Activated naive CD4-positive, alpha-beta T cell treated with anti-CD3 and anti-CD28 coated beads for 36 hours (primary cell): ENCODE data around the gene MAP4K1. TPM values are rescaled to one million over a fixed set of nuclear protein-coding genes. Genes with fewer than 3 reads are reported as not detected.
"Not testable (repeated sequence)": the region's sequence is repeated elsewhere in the genome, so short reads cannot be mapped to it uniquely, and the experiment has no call there.

Experiments used
- CTCF ChIA-PET: fragments of 350-600 bp; sonication (Branson Sonifier 250); formaldehyde crosslinking; loops from one replicate; lab custom pipeline; 2021; ENCODE audit warnings: antibody characterized with exemption; lab: Charles Lee
- DNase-seq: peaks from one replicate; pipeline ENCODE4 v3.0.0-alpha.2; 2020
- H3K27ac Mint-ChIP-seq: one replicate; pipeline ENCODE4 v1.8.0; 2021; ENCODE audit warnings: mild to moderate bottlenecking, mixed read lengths
- H3K27me3 Mint-ChIP-seq: one replicate; pipeline ENCODE4 v1.8.0; 2021; ENCODE audit warnings: low read depth, mixed read lengths
- H3K36me3 Mint-ChIP-seq: one replicate; pipeline ENCODE4 v1.8.0; 2021; ENCODE audit warnings: low read depth, mixed read lengths
- H3K4me1 Mint-ChIP-seq: one replicate; pipeline ENCODE4 v1.8.0; 2021; ENCODE audit warnings: low read depth, mixed read lengths
- H3K4me3 Mint-ChIP-seq: one replicate; pipeline ENCODE4 v1.8.0; 2021; ENCODE audit warnings: mild to moderate bottlenecking, moderate library complexity, mixed read lengths
- H3K9me3 Mint-ChIP-seq: one replicate; pipeline ENCODE4 v1.8.0; 2021; ENCODE audit warnings: mixed read lengths
- intact Hi-C: fragments of 100-400 bp; cut with micrococcal nuclease; formaldehyde crosslinking; loops from one replicate; pipeline ENCODE4 v1.15.1; 2023
- total RNA-seq, 2 experiments: library from RNA; stranded (reverse); gene quantifications; one replicate each; pipeline ENCODE4 v1.2.3, GENCODE V29; 2021

The MAP4K1 gene
- total RNA-seq, 2 experiments from 2014 or later: 135 to 148 TPM

DNA sequence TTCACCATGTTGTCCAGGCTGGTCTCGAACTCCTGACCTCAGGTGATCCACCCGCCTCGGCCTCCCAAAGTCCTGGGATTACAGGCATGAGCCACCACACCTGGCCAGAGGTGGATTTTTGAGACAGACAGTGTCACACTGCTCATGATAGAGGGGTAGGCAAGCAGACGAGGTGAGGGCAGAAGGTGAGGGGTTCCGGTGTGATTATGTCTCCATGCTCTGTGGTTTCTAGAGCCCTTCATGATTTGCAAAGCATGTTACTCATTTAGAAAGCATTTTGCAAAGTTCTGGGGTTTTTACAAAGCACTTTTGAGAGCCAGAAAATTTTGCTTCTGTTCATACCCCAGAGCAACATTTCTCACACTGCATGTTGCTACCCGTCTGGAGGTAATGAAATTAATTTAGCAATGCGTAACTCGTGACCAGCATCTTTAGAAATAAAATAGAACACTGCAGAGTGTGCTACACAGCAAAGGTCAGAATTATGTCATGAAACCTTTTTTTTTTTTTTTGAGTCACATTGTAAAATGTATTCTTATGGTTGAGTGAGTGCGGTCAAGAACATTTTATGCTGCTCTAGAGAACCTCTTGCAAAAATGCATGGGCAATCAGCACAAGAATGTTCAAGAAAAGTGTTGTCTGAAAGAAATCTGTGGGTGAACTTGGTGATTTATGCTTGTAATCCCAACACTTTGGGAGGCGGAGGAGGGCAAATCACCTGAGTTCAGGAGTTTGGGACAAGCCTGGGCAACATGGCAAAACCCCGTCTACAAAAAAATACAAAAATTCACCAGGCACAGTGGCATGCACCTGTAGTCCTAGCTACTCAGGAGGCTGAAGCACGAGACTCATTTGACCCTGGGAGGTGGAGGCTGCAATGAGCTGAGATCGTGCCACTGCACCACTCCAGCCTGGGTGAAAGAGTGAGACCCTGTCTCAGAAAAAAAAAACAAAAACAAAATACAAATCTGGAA, 58.0 kb downstream of the MAP4K1 start:
- no peaks in the 10 kb centered on the region for H3K9me3 Mint-ChIP-seq
- DNase-seq: peak; percentile 41
- H3K36me3 Mint-ChIP-seq: no peaks in the 10 kb centered on the region
- H3K4me1 Mint-ChIP-seq: peaks cover 17% of the 10 kb centered on the region
- H3K4me3 Mint-ChIP-seq: no peak overlapping the region
- peaks cover 13% of the 10 kb centered on the region for H3K27me3 Mint-ChIP-seq
- CTCF ChIA-PET: interaction anchor here (0.6 kb wide), 1 partner anchor 26 kb away, joined by 6 read pairs; no protein-coding TSS in a partner anchor
- peak overlapping the region; percentile 53 for H3K27ac Mint-ChIP-seq
- intact Hi-C loops: loop anchor here (2.0 to 5.0 kb wide), 2 partner anchors 21 to 58 kb away; partner anchors contain the start of genes EIF3K and MAP4K1

DNA sequence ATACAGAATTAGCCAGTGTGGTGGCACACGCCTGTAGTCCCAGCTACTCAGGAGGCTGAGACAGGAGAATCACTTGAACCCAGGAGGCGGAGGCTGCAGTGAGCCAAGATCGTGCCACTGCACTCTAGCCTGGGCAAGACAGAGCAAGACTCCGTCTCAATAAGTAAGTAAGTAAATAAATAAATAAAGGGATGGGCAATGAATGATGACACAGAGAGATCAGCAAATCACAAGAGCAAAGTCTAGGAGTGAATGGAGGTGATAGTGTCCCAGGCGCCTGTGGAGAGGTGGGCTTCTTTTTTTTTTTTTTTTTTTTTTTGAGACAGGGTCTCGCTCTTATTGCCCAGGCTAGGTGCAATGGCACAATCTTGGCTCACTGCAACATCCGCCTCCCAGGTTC, 58.8 kb downstream of the MAP4K1 start:
- H3K27me3 Mint-ChIP-seq, H3K36me3 Mint-ChIP-seq, CTCF ChIA-PET, H3K4me3 Mint-ChIP-seq, H3K9me3 Mint-ChIP-seq, DNase-seq, H3K27ac Mint-ChIP-seq: not testable (repeated sequence)
- intact Hi-C loops: loop anchor here (2.0 to 5.0 kb wide), 2 partner anchors 20 to 58 kb away; partner anchors contain the start of genes EIF3K and MAP4K1
- peaks cover 18% of the 10 kb centered on the region for H3K4me1 Mint-ChIP-seq

GRCh38 chr19:38557205-38557799, 60.5 kb downstream of the MAP4K1 start:
- peaks cover 22% of the 10 kb centered on the region for H3K4me1 Mint-ChIP-seq
- no peak overlapping the region for H3K27ac Mint-ChIP-seq
- H3K36me3 Mint-ChIP-seq: no peaks in the 10 kb centered on the region
- no peak overlapping the region for H3K4me3 Mint-ChIP-seq
- no peak for DNase-seq
- CTCF ChIA-PET: interaction anchor here (0.8 kb wide), 1 partner anchor 28 kb away, joined by 4 read pairs; no protein-coding TSS in a partner anchor
- intact Hi-C loops: loop anchor here (5.0 kb wide), 1 partner anchor 60 kb away; the partner anchor contains the start of genes EIF3K and MAP4K1
- H3K27me3 Mint-ChIP-seq: peaks cover 3% of the 10 kb centered on the region
- no peaks in the 10 kb centered on the region for H3K9me3 Mint-ChIP-seq

- Mint-ChIP-seq H3K36me3 (no peaks in the 10 kb centered on the region), H3K4me1 (peaks cover 24% of the 10 kb centered on the region)
- CTCF ChIA-PET: no interaction called here
Observed at GRCh38 chr19:38556521-38557174, 61.1 kb downstream of the MAP4K1 start.

GRCh38 chr19:38555200-38555599, 62.6 kb downstream of the MAP4K1 start:
- CTCF ChIA-PET: interaction anchor here (0.7 kb wide), 1 partner anchor 10 kb away, joined by 3 read pairs; no protein-coding TSS in a partner anchor
- H3K4me1 Mint-ChIP-seq: peaks cover 31% of the 10 kb centered on the region

More at GRCh38 chr19:38556521-38557174, 61.1 kb downstream of the MAP4K1 start:
- peaks cover under 1% of the 10 kb centered on the region for H3K27me3 Mint-ChIP-seq
- no peak overlapping the region for H3K4me3 Mint-ChIP-seq
- H3K9me3 Mint-ChIP-seq: no peaks in the 10 kb centered on the region
- intact Hi-C loops: loop anchor here (5.0 kb wide), 1 partner anchor 61 kb away; the partner anchor contains the start of genes EIF3K and MAP4K1
- H3K27ac Mint-ChIP-seq: no peak overlapping the region
- no peak for DNase-seq

GRCh38 chr19:38554676-38555141, 63.0 kb downstream of the MAP4K1 start:
- DNase-seq: no peak
- H3K36me3 Mint-ChIP-seq: no peaks in the 10 kb centered on the region
- peaks cover 26% of the 10 kb centered on the region for H3K4me1 Mint-ChIP-seq
- H3K9me3 Mint-ChIP-seq: no peaks in the 10 kb centered on the region
- H3K27ac Mint-ChIP-seq: no peak overlapping the region
- H3K27me3 Mint-ChIP-seq: no peaks in the 10 kb centered on the region
- intact Hi-C loops: loop anchor here (5.0 kb wide), 1 partner anchor 63 kb away; the partner anchor contains the start of genes EIF3K and MAP4K1
- CTCF ChIA-PET: interaction anchor here (0.7 kb wide), 1 partner anchor 10 kb away, joined by 3 read pairs; no protein-coding TSS in a partner anchor
- H3K4me3 Mint-ChIP-seq: no peak overlapping the region

More at GRCh38 chr19:38555200-38555599, 62.6 kb downstream of the MAP4K1 start:
- no peaks in the 10 kb centered on the region for H3K36me3 Mint-ChIP-seq
- H3K27ac Mint-ChIP-seq: no peak overlapping the region
- H3K9me3 Mint-ChIP-seq: no peaks in the 10 kb centered on the region
- no peak for DNase-seq
- H3K4me3 Mint-ChIP-seq: no peak overlapping the region
- intact Hi-C loops: loop anchor here (5.0 kb wide), 1 partner anchor 62 kb away; the partner anchor contains the start of genes EIF3K and MAP4K1
- H3K27me3 Mint-ChIP-seq: no peaks in the 10 kb centered on the region

GRCh38 chr19:38553239-38553638, 64.5 kb downstream of the MAP4K1 start:
- H3K27ac Mint-ChIP-seq, H3K9me3 Mint-ChIP-seq, H3K36me3 Mint-ChIP-seq, DNase-seq, intact Hi-C loops, H3K27me3 Mint-ChIP-seq, H3K4me3 Mint-ChIP-seq: not testable (repeated sequence)
- peaks cover 21% of the 10 kb centered on the region for H3K4me1 Mint-ChIP-seq
- CTCF ChIA-PET: interaction anchor here (0.9 kb wide), 1 partner anchor 15 kb away, joined by 3 read pairs; no protein-coding TSS in a partner anchor

DNA sequence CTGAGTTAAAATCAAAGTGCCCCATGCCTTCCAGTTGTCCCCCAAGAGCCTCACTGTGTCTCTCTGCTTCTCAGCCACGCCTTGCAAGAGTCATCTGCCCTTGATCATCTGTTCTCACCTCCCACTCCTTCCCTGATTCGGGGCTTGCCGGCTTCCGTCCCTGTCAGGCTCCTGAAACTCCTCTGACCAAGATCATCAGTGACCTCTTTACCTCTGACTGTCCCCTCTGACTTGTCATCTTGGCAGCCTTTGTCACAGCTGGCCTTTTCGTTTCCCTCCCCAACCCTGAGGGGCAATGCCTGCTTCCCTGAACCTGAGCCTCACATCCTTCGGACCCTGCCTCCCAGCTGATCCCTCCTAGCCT, 66.3 kb downstream of the MAP4K1 start:
- CTCF ChIA-PET: no interaction called here
- Mint-ChIP-seq H3K27me3 (no peaks in the 10 kb centered on the region), H3K4me3 (no peak overlapping the region), H3K9me3 (no peaks in the 10 kb centered on the region), H3K27ac (no peak overlapping the region), H3K36me3 (no peaks in the 10 kb centered on the region), H3K4me1 (peaks cover 18% of the 10 kb centered on the region)
- DNase-seq: peak; percentile 81
- intact Hi-C loops: no loop called here

GRCh38 chr19:38550376-38550775, 67.4 kb downstream of the MAP4K1 start:
- Mint-ChIP-seq H3K36me3 (no peaks in the 10 kb centered on the region), H3K4me3 (no peak overlapping the region), H3K9me3 (no peaks in the 10 kb centered on the region), H3K4me1 (peaks cover 18% of the 10 kb centered on the region), H3K27me3 (no peaks in the 10 kb centered on the region), H3K27ac (no peak overlapping the region)
- intact Hi-C loops: no loop called here
- CTCF ChIA-PET: no interaction called here
- no peak for DNase-seq

DNA sequence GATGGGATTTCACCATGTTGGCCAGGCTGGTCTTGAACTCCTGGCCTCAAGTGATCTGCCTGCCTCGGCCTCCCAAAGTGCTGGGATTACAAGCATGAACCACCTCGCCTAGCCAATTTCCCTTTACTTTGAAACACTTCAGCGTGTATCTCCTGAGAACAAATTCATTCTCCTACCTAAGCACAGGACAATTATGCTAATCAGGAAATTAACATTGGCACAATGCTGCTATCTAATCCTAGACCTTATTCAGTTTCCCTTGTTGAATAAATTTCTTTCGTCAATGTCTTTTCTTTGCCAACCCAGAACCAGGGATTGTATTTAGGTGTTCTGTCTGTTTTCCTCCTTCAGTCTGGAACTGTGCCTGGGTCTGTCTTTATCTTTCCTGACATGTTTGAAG, 67.8 kb downstream of the MAP4K1 start:
- H3K36me3 Mint-ChIP-seq: no peaks in the 10 kb centered on the region
- no peaks in the 10 kb centered on the region for H3K27me3 Mint-ChIP-seq
- peaks cover 17% of the 10 kb centered on the region for H3K4me1 Mint-ChIP-seq
- no peaks in the 10 kb centered on the region for H3K9me3 Mint-ChIP-seq
- CTCF ChIA-PET: no interaction called here
- no peak overlapping the region for H3K4me3 Mint-ChIP-seq
- intact Hi-C loops: no loop called here
- no peak for DNase-seq
- H3K27ac Mint-ChIP-seq: no peak overlapping the region

- H3K9me3 Mint-ChIP-seq: no peaks in the 10 kb centered on the region
- intact Hi-C loops: no loop called here
- H3K27me3 Mint-ChIP-seq: no peaks in the 10 kb centered on the region
- H3K4me3 Mint-ChIP-seq: no peak overlapping the region
- no peaks in the 10 kb centered on the region for H3K36me3 Mint-ChIP-seq
- CTCF ChIA-PET: no interaction called here
- no peak overlapping the region for H3K27ac Mint-ChIP-seq
- H3K4me1 Mint-ChIP-seq: peaks cover 22% of the 10 kb centered on the region
- DNase-seq: no peak
Observed at GRCh38 chr19:38549061-38549460, 68.7 kb downstream of the MAP4K1 start.
